GM18870 (cell line): ENCODE data around the gene DPEP2.
"Not testable (repeated sequence)": the region's sequence is repeated elsewhere in the genome, so short reads cannot be mapped to it uniquely, and the experiment has no call there.

Source experiments
- ATAC-seq: cut with Tn5 transposase; IDR thresholded peaks from one replicate; pipeline ENCODE4 v1.9.1; 2021; ENCODE audit warnings: moderate library complexity; ENCODE audit not compliant: unreplicated experiment

The DPEP2 gene

DNA sequence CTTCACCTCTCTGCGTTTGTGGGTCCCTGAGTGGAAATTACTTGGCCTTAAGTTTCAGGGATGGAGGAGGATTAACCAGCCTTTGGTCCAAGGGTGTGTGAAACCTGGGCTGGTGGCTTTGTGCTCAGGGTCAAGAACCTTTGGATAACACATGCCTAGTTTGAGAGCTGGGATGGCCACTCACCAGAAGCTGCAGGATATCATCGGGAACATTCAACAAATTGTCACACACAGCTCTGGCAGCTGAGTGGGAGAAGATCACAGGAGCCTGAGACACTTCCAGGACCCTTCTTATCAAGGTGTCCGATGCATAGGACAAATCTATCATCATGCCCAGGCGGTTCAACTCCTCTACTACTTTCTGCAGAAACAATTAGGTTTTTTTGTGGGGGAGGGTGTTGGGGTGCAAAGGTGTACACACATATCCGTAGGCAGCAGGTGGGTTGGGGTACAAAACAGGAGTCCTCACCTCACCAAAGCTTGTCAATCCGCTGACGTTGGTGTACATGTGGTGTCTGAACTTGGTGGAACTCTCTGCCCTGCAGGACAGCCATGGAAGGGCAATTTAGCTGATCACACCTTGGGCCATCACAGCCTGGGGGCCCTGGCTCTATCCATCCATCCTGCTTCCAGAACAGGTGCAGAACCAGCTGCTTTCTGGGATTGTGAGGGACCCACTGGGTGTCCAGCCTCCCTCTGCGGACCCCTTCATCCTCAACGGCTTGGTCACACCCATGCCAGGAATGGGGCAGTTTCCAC is 21.6 kb downstream of the DPEP2 start:
- no peak for ATAC-seq

DNA sequence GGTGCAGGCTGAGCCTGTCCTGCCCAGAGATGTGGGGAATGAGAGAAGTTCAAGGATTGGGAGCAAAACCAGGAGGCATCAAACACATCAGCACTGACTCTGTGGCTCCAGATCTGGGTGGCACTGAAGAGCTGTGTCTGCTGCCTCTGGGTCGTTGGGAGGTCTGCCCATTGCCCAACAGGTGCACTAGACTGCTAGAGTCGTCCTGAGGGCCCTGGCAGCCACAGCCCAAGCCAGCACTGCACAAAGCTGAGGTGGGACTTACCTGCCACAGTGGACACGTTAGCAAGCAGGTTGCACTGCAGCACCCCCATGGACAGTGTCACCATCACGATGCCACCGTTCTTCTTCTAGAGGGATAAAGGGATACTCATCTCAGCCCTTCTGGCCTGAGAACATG is 22.3 kb downstream of the DPEP2 start:
- ATAC-seq: no peak

DNA sequence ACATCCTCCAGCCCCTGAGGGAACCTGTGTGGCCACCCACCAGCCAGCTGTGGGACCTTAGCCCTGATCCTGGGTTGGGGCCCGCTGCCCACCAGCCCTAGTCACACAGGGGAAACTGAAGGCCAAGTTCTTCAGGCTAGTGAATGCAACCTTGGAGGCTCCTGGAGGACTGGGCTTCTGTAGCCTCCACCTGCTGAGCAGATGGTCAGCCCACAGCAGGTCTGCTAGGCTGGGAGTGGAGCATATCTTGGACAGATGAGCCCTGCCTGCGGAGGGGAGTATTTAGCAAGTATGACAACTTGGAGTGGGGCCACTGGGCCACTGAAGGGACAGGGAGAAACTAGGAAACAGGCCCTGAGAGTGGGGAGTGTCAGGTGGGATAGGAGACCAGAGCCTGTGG is 23.1 kb downstream of the DPEP2 start:
- no peak for ATAC-seq

DNA sequence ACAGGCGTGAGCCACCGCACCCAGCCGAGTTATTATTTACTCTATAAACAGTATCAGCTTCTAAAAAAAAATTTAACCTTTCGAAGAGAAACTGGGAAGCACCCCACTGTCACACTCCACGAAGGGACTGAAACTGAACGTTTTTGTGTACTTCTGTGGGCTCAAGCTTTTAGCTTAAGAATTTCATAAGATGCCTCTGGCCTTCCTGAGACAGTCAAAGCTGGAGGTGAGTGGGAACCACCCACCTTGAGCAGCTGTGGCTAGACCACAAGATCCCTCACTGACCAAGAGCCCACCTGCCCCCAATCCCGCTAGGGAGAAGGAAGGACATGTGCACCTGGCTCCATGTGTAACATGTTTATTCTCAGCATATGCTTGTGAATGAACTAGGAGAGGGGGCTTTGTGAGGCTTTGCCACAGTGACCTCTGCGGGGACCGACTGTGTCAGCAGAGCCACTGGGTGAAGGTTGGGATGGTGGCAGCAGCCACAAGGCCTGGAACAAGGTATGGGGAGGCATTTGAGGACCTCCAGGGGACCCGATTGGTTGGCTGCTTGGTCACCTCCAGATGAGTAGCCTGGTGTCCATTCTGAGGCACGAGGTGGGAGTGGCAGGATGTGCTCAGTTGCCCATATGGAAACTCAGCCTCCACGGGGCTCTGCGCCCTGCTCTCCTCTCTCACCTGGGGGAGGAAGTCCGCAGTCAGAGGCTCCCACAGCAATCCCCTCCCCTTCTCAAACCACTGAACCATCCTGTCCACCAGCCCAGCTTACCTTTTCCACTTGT is 23.8 kb downstream of the DPEP2 start:
- ATAC-seq: no peak

DNA sequence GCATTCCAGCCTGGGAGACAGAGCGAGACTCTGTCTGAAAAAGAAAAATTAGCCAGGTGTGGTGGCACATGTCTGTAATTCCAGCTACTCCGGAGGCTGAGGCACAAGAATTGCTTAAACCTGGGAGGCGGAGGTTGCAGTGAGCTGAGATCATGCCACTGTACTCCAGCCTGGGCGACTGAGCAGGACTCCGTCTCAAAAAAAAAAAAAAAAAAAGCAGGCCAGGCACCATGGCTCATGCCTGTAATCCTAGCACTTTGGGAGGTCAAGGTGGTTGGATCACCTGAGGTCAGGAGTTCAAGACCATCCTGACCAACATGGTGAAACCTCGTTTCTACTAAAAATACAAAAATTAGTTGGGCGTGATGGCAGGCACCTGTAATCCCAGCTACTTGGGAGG is 27.0 kb downstream of the DPEP2 start:
- not testable (repeated sequence) for ATAC-seq

DNA sequence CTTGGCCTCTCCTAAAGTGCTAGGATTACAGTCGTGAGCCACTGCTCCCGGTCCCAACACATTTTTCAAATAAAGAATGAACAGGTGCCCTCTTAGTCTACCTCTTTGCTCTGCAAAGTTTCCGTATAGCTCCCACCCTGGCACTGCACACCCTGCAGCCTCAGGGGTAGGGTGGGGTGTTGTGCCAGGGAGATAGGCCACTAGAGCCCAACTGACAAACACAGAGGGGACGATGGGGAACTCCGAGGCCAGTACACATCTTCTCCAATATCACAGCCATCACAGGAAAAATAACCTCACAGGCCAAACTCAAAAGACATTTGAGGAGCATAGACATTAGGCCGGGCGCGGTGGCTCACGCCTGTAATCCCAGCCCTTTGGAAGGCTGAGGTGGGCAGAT is 28.2 kb downstream of the DPEP2 start:
- no peak for ATAC-seq

DNA sequence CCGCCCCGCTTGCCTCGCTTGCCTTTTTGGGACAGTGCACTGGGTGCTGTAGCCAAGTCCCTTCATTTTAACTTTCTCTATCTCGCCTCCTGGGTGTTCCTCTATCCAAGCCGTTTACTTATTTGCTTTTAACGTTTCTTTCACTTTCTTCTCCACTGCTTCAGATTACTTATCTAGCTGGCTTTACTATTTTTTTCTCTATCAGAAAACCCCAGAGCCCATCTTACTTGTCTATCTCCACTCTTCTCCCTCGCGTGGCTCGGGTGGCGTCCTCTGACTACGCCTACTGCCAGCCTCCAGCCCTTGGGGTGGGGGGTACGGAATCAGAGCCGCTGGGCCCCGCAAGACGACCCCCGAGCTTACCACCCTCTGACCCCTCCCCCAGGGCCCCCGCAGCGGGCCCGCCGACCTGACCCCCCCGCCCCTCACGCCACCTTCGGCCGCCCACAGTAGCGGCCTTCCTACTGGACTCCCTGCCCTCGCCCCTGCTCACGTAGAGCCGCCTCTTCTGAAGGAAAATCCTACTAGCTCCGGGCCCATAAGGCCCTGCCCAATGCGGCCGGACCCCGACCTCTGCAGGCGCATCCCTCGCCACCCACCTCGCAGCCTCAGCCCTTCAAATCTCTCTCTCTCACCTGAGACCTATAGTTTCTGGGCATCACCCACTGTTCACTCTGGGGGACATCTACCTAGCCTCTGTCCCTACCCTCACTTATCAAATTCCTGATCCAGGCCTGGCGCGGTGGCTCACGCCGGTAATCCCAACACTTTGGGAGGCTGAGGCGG is 29.8 kb downstream of the DPEP2 start:
- ATAC-seq: no peak

DNA sequence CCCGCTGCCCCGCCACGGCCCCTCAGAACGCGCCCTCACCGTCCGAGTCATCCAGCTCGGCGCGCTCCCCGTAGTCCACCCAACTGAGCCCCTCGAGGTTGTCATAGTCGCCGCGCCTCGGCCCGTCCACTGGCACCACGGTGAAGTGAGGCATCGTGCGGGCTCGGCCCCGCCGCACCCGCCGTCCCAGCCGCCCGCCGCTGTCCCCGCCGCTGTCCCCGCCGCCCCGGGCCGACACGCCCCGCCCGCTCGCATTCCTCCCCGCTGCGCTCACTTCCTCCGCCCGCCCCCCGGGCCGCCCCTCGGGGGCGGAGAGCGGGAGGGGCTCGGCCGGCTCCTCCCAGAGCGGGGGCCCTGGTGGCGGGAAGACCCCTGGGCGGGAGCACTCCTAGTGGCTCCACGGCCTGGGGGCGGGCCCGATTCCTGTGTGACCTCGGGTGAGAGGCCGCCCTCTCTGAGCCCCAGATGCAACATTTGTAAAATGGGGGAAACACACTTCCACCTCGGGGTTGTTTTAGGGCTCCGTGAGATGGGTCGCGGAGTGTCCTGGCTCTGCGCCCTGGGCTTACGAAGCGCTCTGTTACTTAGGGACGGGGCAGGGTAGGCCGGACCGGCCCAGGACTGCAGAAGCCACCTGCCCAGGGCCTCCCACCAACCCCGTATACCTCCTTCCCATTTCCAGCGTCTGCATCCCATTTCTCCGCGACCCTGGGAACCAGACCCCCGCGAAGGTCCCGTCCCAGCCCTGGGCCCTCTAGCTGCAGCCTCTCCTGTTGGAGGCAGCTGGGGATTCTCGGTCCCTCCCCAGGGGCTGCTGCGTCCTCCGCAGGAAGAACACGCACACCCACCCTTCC is 30.7 kb downstream of the DPEP2 start, which contains the start of gene SLC12A4:
Gene SLC12A4 (minus strand): TSS at position 238 of the 854 bp plus-strand sequence. CDS start 84 bp downstream, at position 154.
- no peak for ATAC-seq

DNA sequence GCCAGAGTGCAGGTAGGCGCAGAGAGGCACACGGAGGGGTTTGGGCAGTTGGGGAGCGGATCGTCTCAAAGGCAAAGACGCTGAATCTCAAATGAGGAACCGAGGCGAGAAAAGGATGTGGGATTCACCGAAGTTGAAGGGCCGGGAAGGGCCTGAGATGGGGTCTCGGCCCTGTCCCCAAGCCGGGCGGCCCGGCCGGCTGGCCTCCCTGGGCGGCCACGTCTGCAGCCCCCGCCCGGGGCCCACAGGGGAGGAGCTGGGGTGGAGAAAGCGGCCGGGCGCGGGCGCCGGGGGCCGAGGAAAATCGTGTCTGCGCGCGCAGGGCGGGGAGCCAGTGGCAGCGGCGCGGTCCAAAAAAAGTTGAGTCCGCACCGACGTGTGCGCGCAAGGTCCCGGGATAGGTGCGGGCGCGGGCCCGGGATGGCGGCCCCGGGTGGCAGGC is 31.3 kb downstream of the DPEP2 start:
- ATAC-seq: no peak

DNA sequence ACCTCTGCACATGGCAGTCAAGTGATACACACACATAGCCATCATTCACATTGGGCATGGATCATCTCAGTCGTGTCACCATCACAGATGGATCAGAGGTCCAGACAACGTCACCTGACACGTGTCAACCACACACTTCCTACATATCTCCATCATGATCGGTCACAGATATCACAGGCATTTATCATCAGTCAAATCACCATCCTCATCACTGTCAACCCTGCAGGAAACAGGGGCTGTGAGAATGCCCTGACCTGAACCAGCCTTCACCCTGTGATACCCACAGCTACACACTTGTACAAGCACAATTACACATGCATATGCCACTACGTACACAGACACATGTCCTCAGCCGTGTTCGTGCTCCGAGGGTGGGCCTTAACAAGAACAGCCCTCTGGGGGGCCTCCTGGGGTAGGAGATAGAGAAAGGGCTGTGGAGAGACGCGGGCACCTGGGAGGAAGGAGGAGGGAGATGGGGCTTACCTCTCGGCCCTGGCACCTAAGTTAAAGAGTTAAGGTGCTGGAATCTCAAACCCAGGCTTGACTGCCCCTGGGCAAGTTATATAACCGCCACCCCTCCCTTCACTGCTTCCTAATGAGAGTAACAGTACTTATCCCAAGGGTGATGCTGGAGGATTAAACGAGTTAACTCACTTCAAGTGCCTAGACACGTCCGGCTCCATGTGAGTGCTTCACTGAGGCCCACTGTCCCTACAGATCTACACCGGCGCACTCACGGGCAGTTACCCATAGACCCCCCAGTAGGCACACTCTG is 31.9 kb downstream of the DPEP2 start:
- no peak for ATAC-seq

DNA sequence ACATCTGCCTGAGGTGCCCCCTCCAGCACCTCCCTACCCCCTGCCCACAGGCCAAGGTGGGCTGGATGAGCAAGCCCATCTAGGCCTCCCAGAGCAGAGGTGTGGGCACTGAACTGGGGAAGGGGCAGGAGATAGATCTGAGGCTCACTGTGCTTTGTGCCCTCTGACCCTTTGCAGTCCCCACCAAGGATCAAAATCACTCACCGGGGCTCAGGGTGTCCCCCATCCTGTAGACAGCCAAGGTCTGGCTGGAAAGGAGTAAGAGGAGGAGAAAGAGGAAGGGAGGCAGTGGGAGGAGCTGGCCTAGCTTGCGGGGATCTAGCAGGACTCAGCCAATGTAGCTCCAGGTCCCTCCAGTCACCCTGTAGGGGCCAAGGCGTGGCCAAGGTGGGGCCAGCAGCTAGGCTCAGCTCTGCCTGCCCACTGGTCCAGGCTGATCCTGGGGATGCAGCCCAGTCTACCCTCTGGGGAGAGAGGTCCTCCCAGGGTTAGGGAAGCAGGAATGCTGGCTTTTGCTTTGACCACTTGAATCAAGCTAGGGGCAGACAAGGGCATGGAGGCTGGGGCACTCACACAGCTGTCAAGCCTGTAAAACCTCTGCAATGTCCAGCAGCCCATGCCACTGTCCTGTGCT is 32.6 kb downstream of the DPEP2 start:
- ATAC-seq: no peak

DNA sequence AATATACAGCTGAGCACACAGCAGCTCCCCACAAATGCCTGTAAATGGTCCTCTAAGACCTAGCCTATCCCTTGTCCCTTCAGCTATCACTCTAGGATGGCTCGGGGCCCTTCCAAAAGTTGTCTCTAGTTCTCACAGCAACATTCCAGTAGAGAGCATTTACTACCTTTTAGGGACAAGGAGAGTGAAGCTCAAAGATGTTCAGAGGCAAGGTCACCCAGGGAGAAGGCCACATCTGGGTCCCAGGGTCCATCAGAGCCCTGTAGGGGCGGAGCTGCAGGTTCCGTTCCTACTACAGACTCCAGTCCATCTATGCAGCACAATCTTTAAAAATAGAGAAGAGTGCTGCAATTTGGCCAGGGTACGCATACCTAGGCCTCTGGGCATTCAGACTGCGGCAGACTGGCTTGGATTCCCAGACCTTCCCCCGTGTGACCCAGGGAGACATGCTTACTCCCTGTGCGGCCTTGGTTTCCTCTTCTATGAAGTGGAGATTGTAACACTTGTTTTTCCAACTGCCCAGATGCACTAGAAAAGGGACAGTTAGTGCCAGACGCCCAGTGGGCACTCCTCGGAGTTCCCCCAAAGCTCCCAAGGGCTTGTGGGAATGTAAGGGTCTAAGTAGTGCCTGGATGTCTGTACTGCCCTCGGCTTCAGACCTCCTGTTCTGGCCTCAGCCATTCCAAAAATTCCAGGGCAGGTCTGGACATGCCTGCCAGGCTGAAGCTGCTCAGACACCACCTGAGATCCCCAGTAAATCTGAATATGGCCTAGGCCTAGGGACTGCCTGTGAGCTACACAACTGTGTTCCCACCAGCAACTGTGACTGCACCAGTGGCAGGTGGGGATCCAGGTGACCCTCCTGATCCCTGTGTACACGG is 33.4 kb downstream of the DPEP2 start:
- ATAC-seq: no peak

DNA sequence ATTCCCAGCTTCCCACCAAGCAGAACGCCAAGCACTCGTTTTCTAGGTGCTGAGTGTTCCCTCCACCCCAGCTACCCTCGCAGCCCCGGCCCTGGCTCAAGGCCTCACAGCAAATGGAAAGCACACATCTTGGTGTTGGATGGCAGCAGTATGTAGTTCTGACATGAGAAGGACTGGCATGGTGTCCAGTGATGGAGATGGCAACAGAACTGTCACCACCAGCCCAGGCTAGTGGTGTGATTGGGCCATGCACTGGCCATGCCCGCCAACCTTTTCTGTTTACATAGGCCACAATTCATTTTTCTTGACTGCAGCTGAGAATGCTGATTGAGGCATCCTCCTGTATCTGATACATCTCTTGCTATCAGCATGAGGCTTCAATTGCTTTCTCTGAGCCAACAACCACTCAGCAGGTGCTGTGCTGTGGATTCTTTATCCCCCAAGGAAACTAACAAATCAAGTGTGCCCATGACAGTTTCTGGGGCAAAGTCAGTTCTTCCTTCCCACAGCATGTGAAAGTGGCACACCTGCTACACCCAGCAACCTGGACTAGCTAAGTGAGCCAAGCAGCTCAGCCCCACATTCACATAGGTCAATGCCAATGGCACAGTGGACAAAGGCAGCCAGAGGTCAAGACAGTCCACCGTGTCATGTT is 34.7 kb downstream of the DPEP2 start:
- no peak for ATAC-seq

DNA sequence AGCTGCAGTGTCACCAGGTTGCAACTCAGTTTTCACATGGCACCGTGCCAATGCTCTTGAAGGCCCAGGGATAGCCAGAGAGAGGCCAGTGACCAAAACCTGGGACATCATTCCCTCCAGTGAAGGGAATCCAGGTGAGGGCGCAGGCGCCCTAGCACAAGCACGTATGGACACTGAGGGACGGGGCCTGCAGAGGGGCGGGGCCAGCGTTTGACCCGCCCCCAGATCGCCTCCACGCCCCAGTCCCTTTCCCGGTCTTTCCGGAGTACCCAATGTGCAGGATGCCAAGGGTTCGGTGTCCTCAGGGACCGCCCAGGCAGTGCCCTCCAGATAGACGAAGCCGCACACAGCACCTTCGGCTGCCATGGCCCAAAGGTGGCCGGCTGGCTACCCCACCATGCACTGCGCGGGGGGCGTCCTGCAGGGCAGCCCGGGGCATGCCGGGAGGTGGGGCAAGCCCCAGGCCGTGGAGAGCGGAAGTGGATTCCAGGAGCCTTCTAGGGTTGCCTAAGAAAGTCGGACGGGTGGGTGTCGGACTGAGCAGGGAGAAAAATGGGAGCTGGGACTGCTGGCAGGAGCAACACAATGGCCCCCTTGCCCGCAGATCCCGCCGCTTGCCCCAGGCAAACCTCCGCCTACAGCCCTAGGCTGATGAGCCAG is 35.5 kb downstream of the DPEP2 start:
- no peak for ATAC-seq

DNA sequence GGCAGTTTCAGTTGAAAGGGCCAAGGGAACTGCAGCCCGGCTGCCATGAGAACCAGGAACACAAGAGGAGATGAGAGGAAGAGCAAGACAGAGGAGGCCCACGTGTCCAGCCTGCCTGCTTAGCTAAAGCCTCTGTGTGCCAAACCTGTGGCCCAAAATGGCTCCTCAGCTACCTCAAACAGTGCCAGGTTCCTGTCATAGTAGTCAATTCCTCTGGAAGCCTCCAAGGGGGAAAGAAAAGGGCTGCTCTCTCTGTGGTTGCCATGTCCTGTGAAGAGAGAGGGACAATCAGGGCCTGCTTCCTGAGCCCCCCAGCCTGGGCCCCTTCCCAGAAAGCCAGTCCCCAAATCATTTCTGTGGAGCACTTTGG is 36.0 kb downstream of the DPEP2 start:
- ATAC-seq: no peak

DNA sequence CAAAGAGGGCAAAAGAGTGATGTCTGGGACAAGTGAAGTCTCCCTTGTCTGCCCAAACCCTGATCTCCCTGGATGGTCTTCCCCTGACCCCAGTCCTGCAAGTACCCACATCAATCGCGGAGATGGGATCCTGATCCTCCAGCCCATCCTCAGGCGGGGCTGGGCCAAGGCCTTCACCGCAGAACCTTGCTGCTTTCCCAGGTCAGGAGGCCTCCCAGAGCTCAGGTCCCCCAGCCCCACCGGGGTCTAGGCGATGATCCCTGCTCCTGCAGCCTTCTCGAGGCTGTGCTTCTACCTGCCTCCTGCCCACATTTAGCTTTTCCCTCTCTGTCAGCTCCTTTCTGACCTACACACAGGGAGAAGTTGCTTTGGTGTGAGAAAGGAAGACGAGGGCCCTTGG is 37.1 kb downstream of the DPEP2 start:
- no peak for ATAC-seq

DNA sequence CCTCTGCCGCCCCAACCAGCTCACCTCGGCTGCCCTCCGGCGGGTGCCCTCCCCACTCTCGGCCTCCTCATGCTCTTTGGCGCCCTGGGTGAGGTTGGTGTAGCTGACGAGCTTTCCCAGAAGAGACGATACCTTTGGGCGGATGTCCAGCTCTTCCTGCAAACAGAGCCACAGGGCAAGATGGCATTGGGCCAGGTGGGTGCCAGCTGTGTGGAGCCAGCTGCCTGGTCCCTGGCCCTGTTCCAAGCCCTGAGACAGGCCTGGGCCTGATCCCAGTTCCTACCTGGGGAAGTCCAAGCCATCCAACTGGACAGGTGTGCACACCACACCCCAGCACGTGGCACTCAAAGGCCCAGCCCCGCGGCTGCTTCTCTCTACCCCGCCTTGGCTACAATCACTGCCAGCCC is 37.7 kb downstream of the DPEP2 start:
- ATAC-seq: no peak
